T-helper 2 cell (primary cell): ENCODE results near the gene FAM117A.
"Not testable (repeated sequence)": the region's sequence is repeated elsewhere in the genome, so short reads cannot be mapped to it uniquely, and the experiment has no call there.

Experiments
- DNase-seq, 5 experiments: peaks; one replicate each; pipeline versions ENCODE4 v3.0.0 to v3.0.0-alpha.2; 2012 to 2022

Gene FAM117A

DNA sequence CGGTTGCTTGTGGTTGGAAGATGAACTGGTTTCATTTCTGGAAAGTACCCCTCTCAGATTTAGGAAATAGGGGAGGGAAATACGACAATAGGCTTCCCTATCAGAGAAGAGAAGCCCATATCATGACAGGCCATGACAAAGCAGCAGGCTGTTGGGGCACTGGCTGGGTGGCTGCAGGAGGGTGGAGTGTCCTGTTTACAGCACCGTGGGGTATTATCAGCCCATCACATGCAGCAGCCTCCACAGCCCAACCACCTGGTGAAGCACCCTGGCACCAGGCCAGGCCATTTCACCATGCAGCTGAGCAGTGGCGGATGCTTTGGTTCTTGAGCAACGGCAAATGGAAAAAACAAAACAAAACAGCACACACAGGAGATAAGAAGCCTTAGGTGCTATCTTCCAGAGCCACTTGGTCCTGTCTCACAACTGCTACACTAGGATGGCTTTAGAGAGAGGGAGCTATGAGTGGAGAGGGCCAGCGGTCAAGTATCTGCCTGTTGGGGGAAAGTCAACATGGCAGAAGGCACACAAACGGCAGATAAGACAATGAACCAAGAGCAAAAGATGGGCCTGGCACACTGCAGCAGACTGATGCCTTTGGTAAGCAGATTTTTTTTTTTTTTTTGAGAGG lies 24.2 kb downstream of the FAM117A start:
- peak; percentile 62 to 99 (median 93) for DNase-seq

- peak in 2 of 5 experiments; percentile 40 to 47 for DNase-seq
Measured at GRCh38 chr17:49738456-49739163, 25.3 kb downstream of the FAM117A start.

DNA sequence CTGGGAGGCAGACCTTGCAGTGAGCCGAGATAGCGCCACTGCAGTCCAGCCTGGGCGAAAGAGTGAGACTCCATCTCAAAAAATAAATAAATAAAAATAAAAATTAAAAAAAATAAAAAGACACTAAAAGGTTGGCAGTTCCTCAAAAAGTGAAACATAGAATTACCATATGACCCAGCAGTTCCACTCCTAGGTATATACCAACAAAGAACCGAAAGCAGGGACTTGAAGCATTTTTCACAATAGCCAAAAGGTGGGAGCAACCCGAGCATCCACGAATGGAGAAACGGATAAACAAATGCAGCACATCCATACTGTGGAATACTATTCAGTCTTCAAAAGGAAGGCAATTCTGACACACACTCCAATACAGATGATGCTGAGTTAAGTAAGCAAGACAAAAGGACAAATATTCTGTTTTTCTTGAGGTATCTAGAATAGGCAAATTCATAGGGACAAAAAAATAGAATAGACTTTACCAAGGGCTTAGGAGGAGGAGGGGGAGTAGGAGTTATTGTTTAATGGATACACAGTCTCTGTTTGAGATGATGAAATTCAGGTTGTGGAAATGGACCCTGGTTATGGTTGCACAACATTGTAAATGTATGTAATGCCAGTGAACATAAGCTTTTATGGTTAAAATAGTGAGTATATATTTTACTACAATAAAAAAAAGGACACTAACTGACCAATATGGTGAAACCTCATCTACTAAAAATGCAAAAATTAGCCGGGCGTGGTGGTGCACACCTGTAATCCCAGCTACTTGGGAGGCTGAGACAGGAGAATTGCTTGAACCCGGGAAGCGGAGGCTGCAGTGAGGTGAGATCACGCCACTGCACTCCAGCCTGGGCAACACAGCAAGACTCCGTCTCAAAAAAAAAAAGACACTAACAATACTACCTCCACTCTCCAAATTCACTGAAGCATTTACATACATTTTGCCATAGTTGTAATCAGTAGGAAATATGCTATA lies 29.1 kb downstream of the FAM117A start:
- no peak for DNase-seq

DNA sequence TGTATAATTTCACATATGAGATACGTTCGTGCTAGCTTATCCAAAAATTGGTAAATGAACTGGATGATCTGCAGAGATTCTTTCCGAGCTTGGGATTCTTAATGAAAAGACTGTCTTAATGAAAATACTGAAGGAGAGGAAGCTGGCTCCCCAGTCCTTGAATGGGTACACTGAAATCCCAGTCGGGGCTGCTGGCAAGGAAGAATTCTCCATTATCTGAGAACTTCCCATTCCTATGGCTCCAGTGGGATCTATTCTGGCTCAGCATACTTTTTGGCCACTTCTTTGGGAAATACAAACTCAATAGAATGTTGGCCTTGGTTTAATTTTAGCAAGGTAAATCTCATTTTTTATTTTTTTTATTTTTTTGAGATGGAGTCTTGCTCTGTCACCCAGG lies 32.5 kb downstream of the FAM117A start:
- DNase-seq, result no peak

GRCh38 chr17:49730785-49731434 lies 33.0 kb downstream of the FAM117A start:
- DNase-seq, result no peak

- no peak for DNase-seq
Measured at GRCh38 chr17:49730078-49730784, 33.7 kb downstream of the FAM117A start.

GRCh38 chr17:49729069-49729468 lies 34.9 kb downstream of the FAM117A start:
- DNase-seq, result no peak

GRCh38 chr17:49728425-49728824 lies 35.5 kb downstream of the FAM117A start:
- DNase-seq, result no peak

DNA sequence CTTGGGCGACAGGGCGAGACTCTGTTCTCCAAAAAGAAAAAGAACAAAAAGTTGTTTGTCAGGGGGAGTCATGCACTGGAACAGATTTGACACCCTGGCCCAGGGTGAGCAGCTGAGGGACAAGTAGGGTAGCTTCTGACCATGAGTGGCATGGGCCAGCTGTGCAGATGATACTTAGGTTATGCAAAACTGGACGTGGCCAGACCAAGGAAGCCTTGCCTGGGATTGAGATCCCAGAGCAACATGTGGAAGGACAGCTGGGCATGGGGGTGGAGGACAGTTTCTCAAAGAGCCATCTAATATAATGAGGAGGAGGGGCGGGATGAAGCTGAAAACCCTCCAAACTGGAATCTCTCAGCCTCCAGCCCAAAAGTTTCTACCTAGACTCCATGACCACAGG lies 36.6 kb downstream of the FAM117A start:
- DNase-seq, result no peak

DNA sequence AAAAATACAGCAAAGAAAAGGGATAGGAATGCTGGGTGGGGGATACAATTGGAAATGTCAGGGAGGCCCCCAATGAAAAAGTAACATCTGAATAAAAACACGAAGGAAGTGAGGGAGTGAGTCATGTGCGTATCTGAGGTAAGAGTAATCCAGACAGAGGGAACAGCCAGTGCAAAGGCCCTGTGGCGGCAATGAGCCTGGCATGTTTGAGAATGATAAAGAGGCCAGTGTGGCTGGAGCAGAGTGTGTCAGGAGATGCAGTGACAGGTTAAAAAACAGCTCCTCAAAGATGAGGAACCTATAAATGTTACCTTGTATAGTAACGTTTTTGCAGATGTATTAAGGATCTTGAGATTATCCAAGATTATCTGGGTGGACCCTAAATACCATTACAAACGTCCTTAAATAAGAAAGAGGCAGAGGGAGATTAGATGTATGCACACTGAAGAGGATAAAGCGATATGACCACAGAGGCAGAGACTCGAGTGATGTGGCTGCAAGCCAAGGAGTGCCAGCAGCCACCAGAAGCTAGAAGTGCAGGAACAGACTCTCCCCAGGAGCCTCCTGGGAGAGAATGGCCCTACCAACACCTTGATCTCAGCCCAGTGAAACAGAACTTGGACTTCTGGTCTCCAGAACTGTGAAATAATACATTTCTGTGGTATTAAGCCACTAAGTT lies 38.3 kb downstream of the FAM117A start:
- no peak for DNase-seq

- not testable (repeated sequence) for DNase-seq
Measured at GRCh38 chr17:49724552-49724951, 39.4 kb downstream of the FAM117A start.

- no peak for DNase-seq
Measured at GRCh38 chr17:49723423-49723822, 40.5 kb downstream of the FAM117A start.

DNA sequence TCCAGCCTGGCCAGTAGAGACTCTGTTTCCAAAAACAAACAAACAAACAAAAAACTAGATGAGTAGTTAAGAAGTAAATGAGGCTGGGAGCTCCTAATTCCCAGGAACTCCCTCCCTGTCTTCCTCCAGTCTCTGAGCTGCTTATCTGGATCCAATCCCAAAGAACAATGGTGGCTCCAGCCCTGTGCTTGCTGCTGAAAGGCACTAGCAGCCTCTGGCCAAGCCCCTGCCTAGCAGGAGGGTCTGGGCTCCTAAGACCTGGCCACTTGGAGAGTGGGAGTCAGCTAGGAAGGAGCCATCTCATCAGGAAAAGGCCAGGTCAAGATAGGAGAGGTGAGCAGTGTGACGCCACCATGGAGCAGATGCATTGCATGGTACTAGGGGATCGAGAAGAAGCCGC lies 41.9 kb downstream of the FAM117A start:
- no peak for DNase-seq

DNA sequence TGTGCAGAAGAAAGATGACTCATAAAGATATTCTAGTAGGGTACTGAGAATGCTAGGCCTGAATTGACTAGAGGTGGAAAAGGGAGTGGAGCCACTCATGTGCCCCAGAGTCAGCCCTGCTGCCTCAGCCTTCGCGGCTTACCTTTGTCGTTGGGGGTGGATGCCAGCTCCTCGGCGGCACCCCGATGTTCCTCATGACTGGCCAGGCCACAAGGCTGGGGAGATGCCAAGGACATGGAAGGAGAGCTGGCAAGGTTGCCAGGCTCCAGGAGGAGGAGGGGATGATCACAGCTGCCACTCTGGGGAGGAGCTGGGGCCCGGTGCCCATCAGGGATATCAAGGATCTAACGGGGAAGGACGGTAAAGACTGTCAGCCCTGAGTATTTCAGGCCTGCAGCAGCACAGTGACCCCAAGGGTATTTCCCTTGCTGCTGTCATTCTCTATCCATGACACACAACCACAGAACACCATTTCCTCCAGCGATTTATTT lies 46.5 kb downstream of the FAM117A start:
- DNase-seq, result peak in 2 of 5 experiments; percentile 14 to 69

GRCh38 chr17:49716668-49717364 lies 47.1 kb downstream of the FAM117A start:
- DNase-seq, result no peak

- peak in 4 of 5 experiments; percentile 18 to 90 (median 51) for DNase-seq
Measured at GRCh38 chr17:49715717-49716279, 48.1 kb downstream of the FAM117A start.

GRCh38 chr17:49715216-49715615 lies 48.7 kb downstream of the FAM117A start:
- peak in 2 of 5 experiments; percentile 71 to 77 for DNase-seq

DNA sequence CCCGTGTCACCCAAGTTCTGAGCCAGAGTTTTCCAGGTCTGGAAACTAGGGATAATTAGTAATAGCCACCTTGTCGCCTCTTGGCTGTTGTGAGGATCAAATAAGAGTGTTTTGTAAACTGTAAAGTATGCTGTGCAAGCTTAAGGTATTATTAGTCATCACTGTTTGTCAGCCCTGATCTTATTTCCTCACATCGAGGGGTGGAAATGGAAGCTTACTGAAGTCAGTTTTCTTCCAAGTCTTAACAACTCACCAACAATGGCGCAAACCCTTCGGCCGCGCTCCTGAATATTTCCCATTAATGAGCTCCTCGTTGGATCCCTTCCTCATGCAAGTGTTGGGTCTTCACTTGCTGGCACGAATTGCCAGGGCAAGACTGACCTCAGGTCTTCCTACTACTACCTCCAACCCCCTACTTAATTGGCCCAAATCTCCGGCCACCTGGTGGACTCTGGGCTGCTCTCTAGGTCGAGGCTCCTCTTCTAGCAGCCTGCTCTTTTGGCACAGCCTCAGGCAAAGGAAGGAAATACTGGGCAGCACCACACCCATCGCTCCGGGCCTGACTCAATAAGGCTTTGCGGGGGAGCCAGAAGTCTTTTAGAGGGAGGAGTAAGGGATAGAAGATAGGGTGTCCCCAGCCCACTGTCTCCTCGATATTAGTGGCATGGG lies 55.3 kb downstream of the FAM117A start:
- peak in 2 of 5 experiments; percentile 18 to 22 for DNase-seq
